Measurements from ENCODE around the gene JAML. TPM values are rescaled to one million over a fixed set of nuclear protein-coding genes. Genes with fewer than 3 reads are reported as not detected.

JAML gene
- total and polyA plus RNA-seq, 2 of the 8 experiments (the other 6 are each of a cell fraction or from before 2014, with no cell fraction given): 0.12 to 0.58 TPM

DNA sequence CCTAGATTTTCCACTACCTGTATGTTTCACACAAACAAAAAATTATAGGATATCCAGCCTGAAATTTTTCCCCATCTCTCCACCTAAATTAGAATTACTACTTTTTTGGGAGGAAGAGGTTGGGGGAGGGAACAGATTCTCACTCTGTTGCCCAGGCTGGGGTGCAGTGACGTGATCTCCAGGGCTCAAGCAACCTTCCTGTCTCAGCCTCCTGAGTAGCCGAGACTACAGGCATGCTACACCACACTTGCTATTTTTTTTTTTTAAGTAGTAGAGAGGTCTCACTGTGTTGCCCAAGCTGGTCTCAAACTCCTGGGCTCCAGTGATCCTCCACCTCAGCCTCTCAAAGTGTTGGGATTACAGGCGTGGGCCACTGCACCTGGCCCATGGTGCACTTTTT lies 9.5 kb downstream of the JAML start:
- Histone ChIP-seq H3K14ac (ENCODE audit: insufficient read length) (no peak overlapping the region), H3K36me3 (ENCODE audit: control insufficient read depth in 2 of 4, insufficient read depth in 4 of 4, low read length in 3 of 4) (no peaks in the 10 kb centered on the region), H3K23ac (ENCODE audit: insufficient read length) (no peak overlapping the region), H3K9me3 (ENCODE audit: insufficient read depth in 2 of 2, low read depth in 1 of 2, low read length in 1 of 2) (no peaks in the 10 kb centered on the region), H3K79me1 (ENCODE audit: low read depth, low read length) (no peaks in the 10 kb centered on the region), H3K23me2 (ENCODE audit: low read depth, low read length) (no peaks in the 10 kb centered on the region), H3K27me3 (replicated peaks in 1 of 4; ENCODE audit: control insufficient read depth in 3 of 4, extremely low read depth in 1 of 4, insufficient read depth in 3 of 4, low read length in 3 of 4) (no peaks in the 10 kb centered on the region), H4K5ac (ENCODE audit: insufficient read length, low read depth, low read length) (no peak overlapping the region), H3K4me2 (ENCODE audit: insufficient read depth in 1 of 2, low read depth in 2 of 2, low read length in 2 of 2) (no peak overlapping the region), H2AFZ (ENCODE audit: low read length) (no peak overlapping the region), H3K4me1 (replicated peaks in 1 of 4; ENCODE audit: control insufficient read depth in 3 of 4, insufficient read depth in 4 of 4, low read length in 3 of 4) (peaks cover 6 to 21% (median 19%) of the 10 kb centered on the region in 4 experiments; a peak in 6 of 7 replicates), H3K4me3 (ENCODE audit: extremely low read depth in 1 of 4, insufficient read depth in 2 of 4, low read depth in 3 of 4, low read length in 4 of 4) (no peak overlapping the region), H3K18ac (ENCODE audit: extremely low read depth, low read length) (no peak overlapping the region), H3K9ac (replicated peaks in 1 of 4; ENCODE audit: extremely low read depth in 1 of 4, low read depth in 3 of 4, low read length in 3 of 4) (no peak overlapping the region), H3K27ac (ENCODE audit: low read depth, low read length) (no peak overlapping the region), H3K4ac (replicated peaks; ENCODE audit: insufficient read length, low read depth, low read length) (no peak overlapping the region), H4K8ac (ENCODE audit: extremely low read depth, insufficient read depth, low read length) (no peak overlapping the region), H2BK5ac (ENCODE audit: low read depth, low read length) (no peak overlapping the region), H3K79me2 (ENCODE audit: control insufficient read depth in 1 of 2, insufficient read depth in 2 of 2, low read length in 2 of 2) (no peaks in the 10 kb centered on the region), H3K56ac (replicated peaks; ENCODE audit: insufficient read length, low read depth, low read length) (no peak overlapping the region), H4K20me1 (replicated peaks in 1 of 2; ENCODE audit: control insufficient read depth in 1 of 2, insufficient read depth in 2 of 2, low read length in 2 of 2) (no peaks in the 10 kb centered on the region), H4K91ac (replicated peaks; ENCODE audit: insufficient read length, low read length) (no peak overlapping the region), H2BK120ac (replicated peaks; ENCODE audit: low read depth, low read length) (no peak overlapping the region), H2BK20ac (ENCODE audit: low read length) (no peak overlapping the region), H2AK5ac (ENCODE audit: low read depth, low read length) (no peak overlapping the region), H2BK12ac (ENCODE audit: low read depth, low read length) (no peak overlapping the region), H2BK15ac (ENCODE audit: low read length) (no peak overlapping the region)
- DNase-seq (ENCODE audit: low read depth in 1 of 2, low spot score in 2 of 2) (no peak), FAIRE-seq (no peak)
- ChIA-PET CTCF (ENCODE audit: partially characterized antibody) (interaction anchor here (1.6 to 2.6 kb wide), 3 partner anchors 10 to 17 kb away, joined by 5 to 8 read pairs (median 7); partner anchors contain the start of gene JAML), POLR2A (ENCODE audit: partially characterized antibody) (interaction anchor here (1.1 kb wide), 1 partner anchor 49 kb away, joined by 3 read pairs; the partner anchor contains the start of gene MPZL2)
- TF ChIP-seq RAD21 (IDR thresholded peaks at IDR 0.05 in 1 of 2, conservative IDR thresholded peaks at IDR 0.05 in 1 of 2; ENCODE audit: low read depth in 2 of 2, low read length in 2 of 2): no peak
- WGBS, 2 experiments (ENCODE audit: extremely low coverage in 1 of 2, insufficient coverage in 1 of 2, insufficient read length in 1 of 2, insufficient replicate concordance in 2 of 2, low coverage in 1 of 2, low lambda C conversion rate in 2 of 2, missing lambda C conversion rate in 1 of 2): 94% methylated on average over 3 of the region's 3 CpGs; no CpG with 5 or more reads in 1 of the 2 experiments

All from H1 (cell line).